KMS-11 (cell line): ENCODE data around the gene ZMYND8.

Source experiments
- H2AFZ ChIP-seq: fragments of 200-600 bp; sonication (generic); 2 replicates; pipeline ENCODE4 v1.6.1; 2016; ENCODE audit warnings: antibody characterized with exemption, mixed run types, low read depth
- H3K27ac ChIP-seq: fragments of 200-600 bp; sonication (generic); 2 replicates; pipeline ENCODE4 v1.6.1; 2016; ENCODE audit warnings: mild to moderate bottlenecking, mixed run types
- H3K27me3 ChIP-seq: fragments of 200-600 bp; sonication (generic); 2 replicates; pipeline ENCODE4 v1.6.1; 2017; ENCODE audit warnings: mild to moderate bottlenecking, low read depth, mixed run types, moderate library complexity; ENCODE audit not compliant: insufficient read depth
- H3K36me3 ChIP-seq: fragments of 200-600 bp; sonication (generic); 2 replicates; pipeline ENCODE4 v1.6.1; 2017; ENCODE audit warnings: mild to moderate bottlenecking, mixed run types; ENCODE audit not compliant: insufficient read depth
- H3K4me1 ChIP-seq: fragments of 200-600 bp; sonication (generic); 2 replicates; pipeline ENCODE4 v1.6.1; 2016; ENCODE audit warnings: mild to moderate bottlenecking, low read depth, mixed run types; ENCODE audit not compliant: poor library complexity, severe bottlenecking
- H3K4me2 ChIP-seq: fragments of 200-600 bp; sonication (generic); 2 replicates; pipeline ENCODE4 v1.7.0; 2016; ENCODE audit warnings: mild to moderate bottlenecking, mixed run types
- H3K4me3 ChIP-seq: fragments of 200-600 bp; sonication (generic); IDR thresholded peaks from 2 replicates; pipeline ENCODE4 v1.6.1; 2017; ENCODE audit warnings: low read depth, low read length, mixed read lengths; ENCODE audit not compliant: insufficient read depth
- H3K79me2 ChIP-seq: fragments of 200-600 bp; sonication (generic); 2 replicates; pipeline ENCODE4 v1.6.1; 2016; ENCODE audit warnings: low read depth, mixed run types; ENCODE audit not compliant: insufficient read depth
- H3K9ac ChIP-seq: fragments of 200-600 bp; sonication (generic); 2 replicates; pipeline ENCODE4 v1.6.1; 2016; ENCODE audit warnings: mild to moderate bottlenecking, mixed run types
- H4K20me1 ChIP-seq: fragments of 200-600 bp; sonication (generic); 2 replicates; pipeline ENCODE4 v1.6.1; 2016; ENCODE audit warnings: mild to moderate bottlenecking, mixed run types; ENCODE audit not compliant: insufficient read depth
- CTCF ChIP-seq: fragments of 200-600 bp; sonication (generic); conservative IDR thresholded peaks from 2 replicates; pipeline ENCODE4 v1.6.1; 2017; ENCODE audit warnings: low read depth, mild to moderate bottlenecking, antibody characterized with exemption, low read length, moderate library complexity, mixed read lengths

The ZMYND8 gene

GRCh38 chr20:47356220-47356525 is 326 bp downstream of the ZMYND8 start:
- peak overlapping the region; percentile 83 for H3K27ac ChIP-seq
- no peak overlapping the region for H3K4me3 ChIP-seq
- H3K36me3 ChIP-seq = no peaks in the 10 kb centered on the region
- H4K20me1 ChIP-seq = no peaks in the 10 kb centered on the region
- H3K79me2 ChIP-seq = peaks cover 40% of the 10 kb centered on the region
- H2AFZ ChIP-seq = peak overlapping the region; percentile 76
- H3K27me3 ChIP-seq = no peaks in the 10 kb centered on the region
- TF ChIP-seq CTCF = no peak
- peaks cover 57% of the 10 kb centered on the region for H3K4me1 ChIP-seq
- H3K9ac ChIP-seq = peak overlapping the region; percentile 78
- H3K4me2 ChIP-seq = peak overlapping the region; percentile 75

GRCh38 chr20:47355489-47356219 is 845 bp downstream of the ZMYND8 start:
- peak overlapping the region; percentile 83 for H3K27ac ChIP-seq
- TF ChIP-seq CTCF = no peak
- peak overlapping the region; percentile 78; the same call in 1 of the 2 replicates for H3K9ac ChIP-seq
- H3K79me2 ChIP-seq = peaks cover 45% of the 10 kb centered on the region
- no peaks in the 10 kb centered on the region for H4K20me1 ChIP-seq
- no peaks in the 10 kb centered on the region for H3K36me3 ChIP-seq
- peak overlapping the region; percentile 75 for H3K4me2 ChIP-seq
- peaks cover 62% of the 10 kb centered on the region for H3K4me1 ChIP-seq
- no peaks in the 10 kb centered on the region for H3K27me3 ChIP-seq
- H2AFZ ChIP-seq = 0 out of 2 replicates have a peak overlapping the region, but pooled peaks have one; percentile 14
- no peak overlapping the region for H3K4me3 ChIP-seq

GRCh38 chr20:47354714-47355488 is 1.6 kb downstream of the ZMYND8 start:
- no peak overlapping the region for H2AFZ ChIP-seq

GRCh38 chr20:47354464-47354713 is 2.1 kb downstream of the ZMYND8 start:
- Histone ChIP-seq H3K4me3 (no peak overlapping the region), H3K4me1 (peaks cover 72% of the 10 kb centered on the region), H3K27me3 (no peaks in the 10 kb centered on the region), H3K9ac (no peak overlapping the region), H4K20me1 (no peaks in the 10 kb centered on the region), H3K79me2 (peaks cover 57% of the 10 kb centered on the region), H3K27ac (no peak overlapping the region), H3K36me3 (no peaks in the 10 kb centered on the region), H2AFZ (no peak overlapping the region), H3K4me2 (peak overlapping the region; percentile 75)
- no peak for TF ChIP-seq CTCF

More at GRCh38 chr20:47354714-47355488, 1.6 kb downstream of the ZMYND8 start:
- Histone ChIP-seq H3K36me3 (no peaks in the 10 kb centered on the region), H3K27me3 (no peaks in the 10 kb centered on the region), H3K79me2 (peaks cover 52% of the 10 kb centered on the region), H4K20me1 (no peaks in the 10 kb centered on the region), H3K4me2 (peak overlapping the region; percentile 75), H3K9ac (peak overlapping the region; percentile 78; the same call in 1 of the 2 replicates), H3K4me3 (no peak overlapping the region), H3K4me1 (peaks cover 70% of the 10 kb centered on the region), H3K27ac (peak overlapping the region; percentile 83)
- no peak for TF ChIP-seq CTCF
